ENCODE measurements around the gene TENT4A. TPM values are rescaled to one million over a fixed set of nuclear protein-coding genes. Genes with fewer than 3 reads are reported as not detected.

TENT4A gene
- total and polyA plus RNA-seq, 11 donors = 4.3 to 20.3 (median 11.2) TPM

DNA sequence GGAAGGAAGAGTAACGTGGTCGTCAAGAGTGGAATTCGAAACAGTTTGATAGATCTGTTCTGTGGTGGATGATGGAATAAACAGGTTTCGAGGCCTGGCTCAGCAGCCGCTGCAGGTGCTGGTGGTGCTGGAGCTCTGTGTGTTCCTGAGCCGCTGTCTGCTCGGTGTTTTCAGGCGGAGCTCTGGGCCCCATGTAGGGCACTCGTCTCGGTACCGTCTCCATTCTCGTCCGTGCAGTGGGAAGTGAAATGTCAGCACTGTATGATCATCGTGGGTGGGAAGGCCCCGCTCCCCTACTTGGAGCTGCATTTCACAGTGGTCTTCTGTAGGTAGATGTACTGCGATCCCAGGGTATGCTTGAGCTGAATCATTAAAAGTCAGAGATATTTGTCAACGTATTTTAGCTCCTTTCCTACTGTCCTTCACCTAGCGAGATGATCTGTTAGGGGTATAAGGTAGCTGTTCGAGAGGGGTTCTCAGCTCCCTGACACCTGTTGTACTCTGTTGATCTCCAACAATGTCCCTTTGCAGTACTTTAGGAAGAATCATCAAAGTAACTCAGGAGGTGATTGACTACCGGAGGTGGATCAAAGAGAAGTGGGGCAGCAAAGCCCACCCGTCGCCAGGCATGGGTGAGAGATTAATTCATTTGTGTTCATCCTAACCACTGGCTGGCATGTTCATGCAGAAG lies 35.9 kb downstream of the TENT4A start:
- Histone ChIP-seq H3K27ac (no peak overlapping the region), H3K4me3 (no peak overlapping the region), H3K4me1 (peaks cover 0 to 14% (median 8%) of the 10 kb centered on the region in 12 donors), H3K27me3 (no peaks in the 10 kb centered on the region), H3K36me3 (peaks cover 0 to 97% (median 80%) of the 10 kb centered on the region in 9 donors), H3K9me3 (no peaks in the 10 kb centered on the region)
- no peak for TF ChIP-seq POLR2A (IDR thresholded peaks at IDR 0.05)
- TF ChIP-seq, protein P1, sequence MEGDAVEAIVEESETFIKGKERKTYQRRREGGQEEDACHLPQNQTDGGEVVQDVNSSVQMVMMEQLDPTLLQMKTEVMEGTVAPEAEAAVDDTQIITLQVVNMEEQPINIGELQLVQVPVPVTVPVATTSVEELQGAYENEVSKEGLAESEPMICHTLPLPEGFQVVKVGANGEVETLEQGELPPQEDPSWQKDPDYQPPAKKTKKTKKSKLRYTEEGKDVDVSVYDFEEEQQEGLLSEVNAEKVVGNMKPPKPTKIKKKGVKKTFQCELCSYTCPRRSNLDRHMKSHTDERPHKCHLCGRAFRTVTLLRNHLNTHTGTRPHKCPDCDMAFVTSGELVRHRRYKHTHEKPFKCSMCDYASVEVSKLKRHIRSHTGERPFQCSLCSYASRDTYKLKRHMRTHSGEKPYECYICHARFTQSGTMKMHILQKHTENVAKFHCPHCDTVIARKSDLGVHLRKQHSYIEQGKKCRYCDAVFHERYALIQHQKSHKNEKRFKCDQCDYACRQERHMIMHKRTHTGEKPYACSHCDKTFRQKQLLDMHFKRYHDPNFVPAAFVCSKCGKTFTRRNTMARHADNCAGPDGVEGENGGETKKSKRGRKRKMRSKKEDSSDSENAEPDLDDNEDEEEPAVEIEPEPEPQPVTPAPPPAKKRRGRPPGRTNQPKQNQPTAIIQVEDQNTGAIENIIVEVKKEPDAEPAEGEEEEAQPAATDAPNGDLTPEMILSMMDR (IDR thresholded peaks at IDR 0.05) = no peak
- 86 to 90% (median 89%) methylated on average over 19 to 22 of the region's 22 CpGs for WGBS, 4 donors
- peak in 1 of 5 donors; percentile 13 for DNase-seq
- ATAC-seq = no peak
- intact Hi-C loops (cut with DNase I) = loop anchor here (5.0 to 10.0 kb wide), 6 partner anchors 112 to 1254 kb away; partner anchors contain the start of genes NSUN2 (in 7 of the 10), SRD5A1 (in 7 of the 10) and MED10 (in 2 of the 10)

DNA sequence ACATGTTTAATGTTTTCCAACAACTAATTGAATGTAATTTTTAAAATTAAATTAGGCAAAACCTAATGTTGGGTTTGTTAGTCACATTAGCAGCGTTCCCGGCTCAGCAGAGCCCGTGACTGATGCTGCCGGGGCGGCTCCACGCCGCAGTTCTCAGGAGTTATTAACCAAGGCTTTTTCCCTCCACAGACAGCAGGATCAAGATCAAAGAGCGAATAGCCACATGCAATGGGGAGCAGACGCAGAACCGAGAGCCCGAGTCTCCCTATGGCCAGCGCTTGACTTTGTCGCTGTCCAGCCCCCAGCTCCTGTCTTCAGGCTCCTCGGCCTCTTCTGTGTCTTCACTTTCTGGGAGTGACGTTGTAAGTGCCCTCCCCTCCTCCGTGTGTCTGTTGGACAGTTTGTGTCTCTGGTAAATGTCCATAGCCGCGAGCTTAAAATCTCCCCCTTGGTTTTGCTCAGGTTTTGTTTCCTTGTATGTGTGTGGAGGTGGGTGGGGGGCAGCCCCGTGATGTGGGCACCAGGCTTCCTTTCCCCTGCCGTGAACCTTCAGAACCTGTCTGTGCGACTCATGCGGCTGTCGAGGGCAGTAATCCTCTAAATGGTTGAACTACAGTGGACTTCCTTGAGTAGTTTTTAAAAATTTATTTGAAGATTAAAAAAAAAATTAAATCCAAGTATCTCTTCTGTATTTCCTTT lies 37.1 kb downstream of the TENT4A start:
- no peaks in the 10 kb centered on the region for H3K27me3 ChIP-seq
- WGBS, 4 donors = 84 to 93% (median 90%) methylated on average over 23 of the region's 23 CpGs
- H3K27ac ChIP-seq = no peak overlapping the region
- intact Hi-C loops (cut with DNase I) = loop anchor here in 2 of 10 donors (10.0 kb wide), 2 partner anchors 375 to 1255 kb away; partner anchors contain the start of gene MED10 (in 1 of the 2)
- no peak overlapping the region for H3K4me3 ChIP-seq
- H3K9me3 ChIP-seq = no peaks in the 10 kb centered on the region
- peaks cover 0 to 7% (median 3%) of the 10 kb centered on the region in 12 donors for H3K4me1 ChIP-seq
- DNase-seq (no peak), ATAC-seq (no peak)
- TF ChIP-seq, protein P1 (IDR thresholded peaks at IDR 0.05) = no peak
- TF ChIP-seq POLR2A (IDR thresholded peaks at IDR 0.05) = no peak
- H3K36me3 ChIP-seq = peaks cover 0 to 97% (median 86%) of the 10 kb centered on the region in 9 donors

DNA sequence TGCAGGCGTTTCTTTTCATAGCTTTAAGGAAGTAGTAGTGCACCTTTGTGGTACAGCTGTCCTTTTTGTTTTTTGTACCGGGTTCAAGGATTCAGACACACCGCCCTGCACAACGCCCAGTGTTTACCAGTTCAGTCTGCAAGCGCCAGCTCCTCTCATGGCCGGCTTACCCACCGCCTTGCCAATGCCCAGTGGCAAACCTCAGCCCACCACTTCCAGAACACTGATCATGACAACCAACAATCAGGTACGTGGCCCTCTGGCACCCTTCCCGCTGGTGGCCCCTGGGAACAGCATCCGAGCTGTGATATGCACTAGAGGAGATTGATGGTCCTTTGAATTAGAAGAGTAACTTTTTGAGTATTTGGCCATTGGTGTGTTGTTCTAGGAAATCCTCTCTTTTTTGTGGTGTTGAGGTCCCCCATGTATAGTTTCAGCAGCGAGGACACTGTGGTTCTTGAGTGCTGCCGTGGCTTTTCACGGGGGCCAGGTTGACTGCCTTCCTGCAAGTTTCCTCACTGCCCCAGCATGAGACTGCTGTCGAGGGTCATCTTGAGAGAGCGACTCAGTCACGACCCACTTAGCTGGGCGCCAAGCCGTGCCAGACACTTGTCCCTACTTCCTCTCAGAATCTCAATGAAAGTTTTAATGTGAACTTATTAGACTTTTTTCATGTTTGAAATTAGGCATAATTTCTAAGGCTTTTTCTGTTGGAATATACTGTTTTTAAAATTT lies 37.9 kb downstream of the TENT4A start:
- no peak for ATAC-seq
- Histone ChIP-seq H3K27me3 (no peaks in the 10 kb centered on the region), H3K36me3 (peaks cover 0 to 100% (median 92%) of the 10 kb centered on the region in 9 donors), H3K9me3 (no peaks in the 10 kb centered on the region), H3K4me3 (no peak overlapping the region), H3K27ac (no peak overlapping the region), H3K4me1 (peaks cover 0 to 8% (median 0%) of the 10 kb centered on the region in 12 donors)
- 87 to 95% (median 91%) methylated on average over 16 to 18 of the region's 18 CpGs for WGBS, 4 donors
- TF ChIP-seq, protein P1 (IDR thresholded peaks at IDR 0.05) = no peak
- TF ChIP-seq POLR2A (IDR thresholded peaks at IDR 0.05) = no peak
- intact Hi-C loops (cut with DNase I) = loop anchor here in 2 of 10 donors (10.0 kb wide), 2 partner anchors 376 to 1256 kb away; partner anchors contain the start of gene MED10 (in 1 of the 2)
- peak in 1 of 5 donors; percentile 13 for DNase-seq
